ENCODE results near the gene MNT. TPM values are rescaled to one million over a fixed set of nuclear protein-coding genes. Genes with fewer than 3 reads are reported as not detected.

The MNT gene
- total and polyA plus RNA-seq, 10 donors = 2.8 to 38.5 (median 27.9) TPM

DNA sequence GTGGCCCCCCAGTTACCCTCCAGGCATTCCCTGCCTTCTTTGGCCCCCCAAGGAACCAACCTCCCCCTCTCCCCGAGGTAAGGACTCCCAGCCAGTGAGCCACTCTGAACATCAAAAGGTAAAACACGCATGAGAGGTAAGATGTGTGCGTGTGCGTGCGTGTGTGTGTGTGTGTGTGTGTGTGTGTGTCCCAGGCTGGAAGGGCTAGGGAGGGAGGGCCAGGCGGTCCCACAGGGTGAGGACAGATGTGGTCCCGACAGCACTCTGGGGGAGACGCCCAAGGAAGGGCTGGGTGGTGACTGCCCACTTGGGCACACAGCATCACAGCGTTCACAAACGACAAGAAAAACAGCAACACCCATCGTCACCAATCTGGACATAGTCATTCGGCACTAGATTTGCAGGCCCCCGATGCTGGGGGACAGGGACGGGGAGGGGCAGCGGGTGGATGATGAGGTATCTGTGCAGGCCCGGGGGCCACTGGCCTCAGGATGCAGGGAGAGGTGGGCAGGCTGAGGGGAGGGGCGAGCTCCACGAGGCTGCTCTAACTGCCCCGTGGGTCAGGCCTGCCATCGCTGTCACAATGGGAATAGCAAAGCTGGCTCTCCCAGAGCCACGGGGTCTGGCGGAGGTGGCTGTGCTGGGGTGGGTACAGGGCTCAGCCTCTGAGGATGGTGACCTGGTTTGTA lies 16.3 kb downstream of the MNT start:
- Histone ChIP-seq H3K4me3 (no peak overlapping the region), H3K36me3 (peaks cover 4 to 71% (median 40%) of the 10 kb centered on the region in 6 donors), H3K27me3 (replicated peaks in 1 of 7) (no peaks in the 10 kb centered on the region), H3K27ac (no peak overlapping the region), H3K4me1 (peaks cover 6 to 74% (median 25%) of the 10 kb centered on the region in 6 donors), H3K9me3 (no peaks in the 10 kb centered on the region)
- WGBS, 5 donors = 68 to 84% (median 82%) methylated on average over 22 of the region's 22 CpGs
- intact Hi-C loops (cut with DNase I; ENCODE audit: low total_unique reads) = no loop called here
- DNase-seq = no peak
- no peak for TF ChIP-seq POLR2A (IDR thresholded peaks at IDR 0.05)
- TF ChIP-seq POLR2AphosphoS5 (IDR thresholded peaks at IDR 0.05) = peak in 1 of 3 donors; percentile 63

DNA sequence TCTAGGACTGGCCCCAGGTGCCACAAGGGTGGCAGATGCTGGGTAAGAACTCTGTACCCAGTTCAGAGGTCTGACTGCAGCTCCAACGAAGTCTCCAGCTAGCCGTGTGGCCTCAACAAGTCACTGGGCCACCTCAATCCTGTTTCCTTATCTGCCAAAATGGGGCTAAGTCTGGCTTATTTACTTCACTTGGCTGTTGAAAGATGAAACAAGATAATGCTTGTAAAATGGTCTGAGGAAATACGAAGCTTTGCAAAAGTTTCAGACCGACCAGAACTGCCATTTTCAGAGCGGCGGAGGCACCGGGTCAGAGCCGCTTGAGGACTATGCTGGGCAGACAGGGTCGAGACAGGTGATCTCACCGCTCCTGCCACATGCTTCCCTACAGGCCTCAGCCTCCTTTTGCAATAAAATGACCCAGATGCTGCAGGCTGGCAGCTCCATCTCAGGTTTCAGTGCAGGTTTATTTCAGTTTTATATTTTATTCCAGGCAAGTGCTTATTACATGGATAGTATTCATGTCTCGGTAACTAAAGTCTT lies 17.2 kb downstream of the MNT start:
- 91 to 96% (median 94%) methylated on average over 11 of the region's 11 CpGs for WGBS, 5 donors
- peaks cover 6 to 65% (median 25%) of the 10 kb centered on the region in 6 donors for H3K4me1 ChIP-seq
- DNase-seq = no peak
- H3K27ac ChIP-seq = peak overlapping the region in 2 of 8 donors; percentile 55 to 69
- H3K27me3 ChIP-seq (replicated peaks in 1 of 7) = no peaks in the 10 kb centered on the region
- peaks cover 4 to 76% (median 48%) of the 10 kb centered on the region in 6 donors for H3K36me3 ChIP-seq
- TF ChIP-seq POLR2A (IDR thresholded peaks at IDR 0.05) (no peak), POLR2AphosphoS5 (IDR thresholded peaks at IDR 0.05) (no peak)
- TF ChIP-seq, protein P1, sequence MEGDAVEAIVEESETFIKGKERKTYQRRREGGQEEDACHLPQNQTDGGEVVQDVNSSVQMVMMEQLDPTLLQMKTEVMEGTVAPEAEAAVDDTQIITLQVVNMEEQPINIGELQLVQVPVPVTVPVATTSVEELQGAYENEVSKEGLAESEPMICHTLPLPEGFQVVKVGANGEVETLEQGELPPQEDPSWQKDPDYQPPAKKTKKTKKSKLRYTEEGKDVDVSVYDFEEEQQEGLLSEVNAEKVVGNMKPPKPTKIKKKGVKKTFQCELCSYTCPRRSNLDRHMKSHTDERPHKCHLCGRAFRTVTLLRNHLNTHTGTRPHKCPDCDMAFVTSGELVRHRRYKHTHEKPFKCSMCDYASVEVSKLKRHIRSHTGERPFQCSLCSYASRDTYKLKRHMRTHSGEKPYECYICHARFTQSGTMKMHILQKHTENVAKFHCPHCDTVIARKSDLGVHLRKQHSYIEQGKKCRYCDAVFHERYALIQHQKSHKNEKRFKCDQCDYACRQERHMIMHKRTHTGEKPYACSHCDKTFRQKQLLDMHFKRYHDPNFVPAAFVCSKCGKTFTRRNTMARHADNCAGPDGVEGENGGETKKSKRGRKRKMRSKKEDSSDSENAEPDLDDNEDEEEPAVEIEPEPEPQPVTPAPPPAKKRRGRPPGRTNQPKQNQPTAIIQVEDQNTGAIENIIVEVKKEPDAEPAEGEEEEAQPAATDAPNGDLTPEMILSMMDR (IDR thresholded peaks at IDR 0.05 in 8 of 11, conservative IDR thresholded peaks at IDR 0.05 in 3 of 11) = no peak
- intact Hi-C loops (cut with DNase I; ENCODE audit: low total_unique reads) = loop anchor here (2.0 kb wide), 1 partner anchor 31 kb away; no protein-coding TSS in a partner anchor
- no peaks in the 10 kb centered on the region for H3K9me3 ChIP-seq
- H3K4me3 ChIP-seq = no peak overlapping the region

DNA sequence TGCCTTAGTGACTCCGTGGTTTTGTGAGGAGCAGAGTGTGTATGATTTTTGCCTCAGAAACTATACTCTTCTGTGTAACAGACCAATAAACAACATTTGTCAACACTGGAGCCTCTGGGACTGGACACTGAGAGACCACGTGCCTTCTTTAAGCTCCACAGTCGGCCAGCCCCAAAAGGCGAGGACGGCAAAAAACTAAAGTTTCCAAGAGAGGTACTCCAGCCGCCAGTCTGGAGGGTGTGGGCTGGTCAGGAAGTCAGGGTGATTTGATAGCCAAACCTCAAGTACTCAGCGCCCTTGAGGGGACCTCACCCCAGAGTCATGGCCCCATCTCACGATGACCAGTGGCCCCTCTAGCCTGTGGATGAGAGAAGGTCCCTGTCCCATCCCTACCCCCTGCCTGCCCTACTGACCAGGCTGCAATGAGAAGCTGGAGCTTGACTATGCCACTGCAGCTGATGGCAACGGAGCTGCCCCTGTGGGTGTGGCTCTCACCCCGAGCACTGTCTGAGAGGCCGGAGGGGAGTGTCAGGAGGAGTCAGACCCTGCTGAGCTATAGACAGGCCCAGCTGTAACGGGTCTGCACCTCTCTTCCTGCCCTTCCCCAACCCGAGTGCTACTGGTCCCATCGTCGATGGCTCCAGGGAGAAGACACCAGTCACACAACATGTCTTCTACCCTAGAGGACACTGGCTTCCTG lies 19.8 kb downstream of the MNT start:
- H3K4me1 ChIP-seq = peaks cover 6 to 51% (median 25%) of the 10 kb centered on the region in 6 donors
- TF ChIP-seq POLR2AphosphoS5 (IDR thresholded peaks at IDR 0.05) = peak in 1 of 3 donors; percentile 9
- TF ChIP-seq, protein P1 (IDR thresholded peaks at IDR 0.05 in 8 of 11, conservative IDR thresholded peaks at IDR 0.05 in 3 of 11) = no peak
- no peaks in the 10 kb centered on the region for H3K9me3 ChIP-seq
- no peak overlapping the region for H3K4me3 ChIP-seq
- H3K36me3 ChIP-seq = peaks cover 0 to 76% (median 48%) of the 10 kb centered on the region in 6 donors
- intact Hi-C loops (cut with DNase I; ENCODE audit: low total_unique reads) = no loop called here
- peak overlapping the region in 2 of 8 donors; percentile 14 for H3K27ac ChIP-seq
- no peaks in the 10 kb centered on the region for H3K27me3 ChIP-seq (replicated peaks in 1 of 7)
- DNase-seq = no peak
- 44 to 75% (median 68%) methylated on average over 13 to 15 of the region's 15 CpGs for WGBS, 5 donors

DNA sequence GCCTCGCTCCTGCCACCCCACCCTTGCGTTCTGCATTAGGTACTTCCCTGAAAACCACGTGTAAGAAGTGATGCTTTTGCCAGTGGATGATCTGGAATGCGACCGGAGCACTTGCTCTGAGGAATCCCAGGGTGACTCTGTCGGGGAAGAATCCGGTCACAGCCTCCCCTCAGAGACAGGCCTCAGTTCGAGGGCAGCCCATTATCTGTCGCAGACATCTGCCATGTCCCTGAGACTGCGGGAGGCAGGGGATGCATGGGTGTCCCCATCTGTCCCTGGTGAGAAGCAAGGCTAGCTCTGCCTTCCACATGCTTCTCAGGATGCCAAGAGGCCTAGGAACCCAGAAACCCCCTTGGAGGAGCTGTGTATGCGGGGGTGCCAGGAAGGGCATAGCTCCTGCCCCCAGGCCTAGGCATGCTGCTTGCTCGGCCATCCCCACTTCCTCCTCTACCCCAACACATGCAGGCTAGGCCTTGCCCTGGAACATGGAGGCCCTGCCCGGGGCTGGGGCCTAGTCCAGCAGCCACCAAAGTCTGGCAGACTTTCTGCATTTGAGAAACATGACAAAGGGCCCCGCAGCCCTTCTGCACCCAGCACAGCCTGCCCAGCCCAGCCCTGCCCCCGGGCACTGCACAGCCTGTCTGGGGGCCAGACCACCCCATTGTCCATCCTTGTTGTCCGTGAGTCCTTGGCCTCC lies 20.5 kb downstream of the MNT start:
- intact Hi-C loops (cut with DNase I; ENCODE audit: low total_unique reads) = no loop called here
- peaks cover 0 to 76% (median 51%) of the 10 kb centered on the region in 6 donors for H3K36me3 ChIP-seq
- 78 to 90% (median 83%) methylated on average over 13 to 16 of the region's 16 CpGs for WGBS, 5 donors

More for the DNA sequence above, 20.5 kb downstream of the MNT start:
- H3K4me3 ChIP-seq = no peak overlapping the region
- H3K27me3 ChIP-seq (replicated peaks in 1 of 7) = no peaks in the 10 kb centered on the region
- no peaks in the 10 kb centered on the region for H3K9me3 ChIP-seq
- H3K4me1 ChIP-seq = peaks cover 6 to 45% (median 22%) of the 10 kb centered on the region in 6 donors
- TF ChIP-seq POLR2AphosphoS5 (IDR thresholded peaks at IDR 0.05) (peak in 1 of 3 donors; percentile 48), POLR2A (IDR thresholded peaks at IDR 0.05) (no peak)
- TF ChIP-seq, protein P1 (IDR thresholded peaks at IDR 0.05 in 8 of 11, conservative IDR thresholded peaks at IDR 0.05 in 3 of 11) = no peak
- H3K27ac ChIP-seq = peak overlapping the region in 2 of 8 donors; percentile 2 to 14
- no peak for DNase-seq

All from spleen (tissue), 11 donors.